Naive B cell (primary cell): ENCODE measurements around the gene METAP1. TPM values are rescaled to one million over a fixed set of nuclear protein-coding genes. Genes with fewer than 3 reads are reported as not detected.
"Not testable (repeated sequence)": the region's sequence is repeated elsewhere in the genome, so short reads cannot be mapped to it uniquely, and the experiment has no call there.

ENCODE experiments used
- ATAC-seq, 2 donors: fragments of 150-1000 bp; cut with Tn5 transposase; 2 replicates each; pipeline ENCODE4 v1.10.0; 2021; ENCODE audit warnings: low read depth in 2 of 2, mild to moderate bottlenecking in 2 of 2, moderate library complexity in 2 of 2
- DNase-seq: peaks from one replicate; pipeline ENCODE4 v3.0.0; 2022
- H3K27ac Mint-ChIP-seq, 6 donors: one replicate each; pipeline ENCODE4 v1.8.0; 2020 to 2022; ENCODE audit warnings: mild to moderate bottlenecking in 6 of 6, mixed read lengths in 6 of 6, moderate library complexity in 5 of 6, inconsistent platforms in 2 of 6
- H3K27me3 Mint-ChIP-seq, 3 donors: one replicate each; pipeline ENCODE4 v1.8.0; 2021 to 2022; ENCODE audit warnings: mixed read lengths in 3 of 3, mild to moderate bottlenecking in 1 of 3
- H3K36me3 Mint-ChIP-seq, 2 donors: one replicate each; pipeline ENCODE4 v1.8.0; 2020 to 2022; ENCODE audit warnings: mixed read lengths in 2 of 2, inconsistent platforms in 1 of 2, mild to moderate bottlenecking in 1 of 2
- H3K4me1 Mint-ChIP-seq, 3 donors: one replicate each; pipeline ENCODE4 v1.8.0; 2020 to 2022; ENCODE audit warnings: mixed read lengths in 3 of 3, inconsistent platforms in 1 of 3, mild to moderate bottlenecking in 1 of 3, moderate library complexity in 1 of 3
- H3K4me3 Mint-ChIP-seq, 8 donors: one replicate each; pipeline ENCODE4 v1.8.0; 2020 to 2022; ENCODE audit warnings: mild to moderate bottlenecking in 8 of 8, mixed read lengths in 8 of 8, moderate library complexity in 8 of 8, inconsistent platforms in 2 of 8
- H3K9me3 Mint-ChIP-seq, 7 donors: one replicate each; pipeline ENCODE4 v1.8.0; 2020 to 2022; ENCODE audit warnings: mixed read lengths in 7 of 7, mild to moderate bottlenecking in 5 of 7, inconsistent platforms in 2 of 7, moderate library complexity in 1 of 7
- polyA plus RNA-seq, 6 donors: library from polyadenylated mRNA; unstranded; fragments of 300-500 nt; fragmentation: Illumina TruSeq; gene quantifications; one replicate each; pipeline ENCODE4 v1.2.3, GENCODE V29; 2021; ENCODE audit warnings: low read depth in 6 of 6

The METAP1 gene
- polyA plus RNA-seq, 6 donors from 2014 or later = 12.8 to 30.3 (median 24.6) TPM

DNA sequence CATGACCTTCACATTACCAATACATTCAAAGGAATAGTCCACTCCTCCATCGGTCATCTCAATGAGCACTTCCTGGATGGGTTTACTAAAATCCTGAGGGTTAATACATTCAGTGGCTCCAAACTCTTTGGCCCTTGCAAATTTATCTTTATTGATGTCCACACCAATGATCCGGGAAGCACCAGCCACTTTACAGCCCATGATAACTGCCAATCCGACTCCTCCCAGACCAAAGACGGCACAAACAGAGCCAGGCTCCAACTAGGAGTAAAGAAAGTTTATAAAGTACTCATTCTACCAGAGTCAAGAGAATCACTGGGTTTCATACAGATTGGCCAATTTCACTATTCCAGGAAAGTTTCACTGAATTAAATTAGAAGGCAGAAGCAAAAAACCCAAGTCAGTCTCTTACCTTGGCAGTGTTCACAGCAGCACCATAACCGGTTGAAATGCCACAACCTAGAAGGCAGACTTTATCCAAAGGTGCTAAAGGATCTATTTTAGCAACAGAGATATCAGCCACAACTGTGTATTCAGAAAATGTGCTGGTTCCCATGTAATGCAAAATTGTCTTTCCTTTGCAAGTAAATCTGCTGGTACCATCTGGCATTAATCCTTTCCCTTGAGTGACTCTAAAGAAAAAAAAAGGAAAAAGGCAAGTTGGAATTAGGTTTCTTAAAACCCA is 80.9 kb downstream of the METAP1 start:
- no peak for DNase-seq
- peaks cover 7 to 41% of the 10 kb centered on the region in 2 donors for H3K36me3 Mint-ChIP-seq
- H3K4me1 Mint-ChIP-seq = peaks cover 1 to 6% (median 5%) of the 10 kb centered on the region in 3 donors
- no peaks in the 10 kb centered on the region for H3K9me3 Mint-ChIP-seq
- H3K27me3 Mint-ChIP-seq = no peaks in the 10 kb centered on the region
- H3K27ac Mint-ChIP-seq = peak overlapping the region in 1 of 6 donors; percentile 43
- no peak for ATAC-seq
- H3K4me3 Mint-ChIP-seq = no peak overlapping the region

- Mint-ChIP-seq H3K27me3 (no peaks in the 10 kb centered on the region), H3K4me1 (peaks cover 1 to 6% (median 5%) of the 10 kb centered on the region in 3 donors), H3K4me3 (no peak overlapping the region), H3K9me3 (no peaks in the 10 kb centered on the region), H3K27ac (no peak overlapping the region), H3K36me3 (peaks cover 7 to 40% of the 10 kb centered on the region in 2 donors)
- DNase-seq (no peak), ATAC-seq (no peak)
Measured at GRCh38 chr4:99077177-99077576, 81.7 kb downstream of the METAP1 start.

GRCh38 chr4:99078336-99078735 is 82.8 kb downstream of the METAP1 start:
- DNase-seq (no peak), ATAC-seq (no peak)
- Mint-ChIP-seq H3K27me3 (no peaks in the 10 kb centered on the region), H3K9me3 (no peaks in the 10 kb centered on the region), H3K27ac (peak overlapping the region in 3 of 6 donors; percentile 7 to 39 (median 37)), H3K4me3 (peak overlapping the region in 1 of 8 donors; percentile 52), H3K4me1 (peaks cover 1 to 6% (median 5%) of the 10 kb centered on the region in 3 donors), H3K36me3 (peaks cover 7 to 33% of the 10 kb centered on the region in 2 donors)

GRCh38 chr4:99078931-99079624 is 83.6 kb downstream of the METAP1 start:
- peaks cover 7 to 31% of the 10 kb centered on the region in 2 donors for H3K36me3 Mint-ChIP-seq
- no peak for ATAC-seq
- H3K4me3 Mint-ChIP-seq = no peak overlapping the region
- H3K27me3 Mint-ChIP-seq = no peaks in the 10 kb centered on the region
- H3K27ac Mint-ChIP-seq = peak overlapping the region in 2 of 6 donors; percentile 57 to 80
- DNase-seq = no peak
- no peaks in the 10 kb centered on the region for H3K9me3 Mint-ChIP-seq
- peaks cover 0 to 6% (median 5%) of the 10 kb centered on the region in 3 donors for H3K4me1 Mint-ChIP-seq

GRCh38 chr4:99079625-99080295 is 84.2 kb downstream of the METAP1 start:
- H3K27me3 Mint-ChIP-seq = no peaks in the 10 kb centered on the region
- peaks cover 7 to 35% of the 10 kb centered on the region in 2 donors for H3K36me3 Mint-ChIP-seq
- H3K27ac Mint-ChIP-seq = peak overlapping the region in 1 of 6 donors; percentile 34
- no peak overlapping the region for H3K4me3 Mint-ChIP-seq
- no peak for ATAC-seq
- peaks cover 0 to 9% (median 5%) of the 10 kb centered on the region in 3 donors for H3K4me1 Mint-ChIP-seq
- no peak for DNase-seq
- H3K9me3 Mint-ChIP-seq = no peaks in the 10 kb centered on the region

DNA sequence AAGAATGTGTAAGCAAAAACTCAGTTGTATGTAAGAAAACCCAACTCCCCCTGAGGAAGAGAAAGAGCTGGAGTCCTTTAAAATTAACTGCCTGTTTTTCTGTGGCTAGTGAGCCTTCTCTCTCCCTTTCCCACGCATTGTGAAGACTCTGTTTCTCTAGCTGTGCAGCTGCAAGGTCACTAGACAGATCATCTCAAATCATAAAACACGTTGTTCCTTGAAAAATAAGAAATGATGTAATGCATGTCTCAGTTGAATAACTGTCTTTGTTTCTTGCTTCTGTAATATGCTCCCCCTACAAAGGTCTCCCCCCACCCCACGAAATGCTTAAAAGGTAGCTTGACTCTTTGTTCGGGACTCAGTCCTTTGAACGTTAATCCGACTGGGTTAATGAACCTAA is 85.3 kb downstream of the METAP1 start:
- not testable (repeated sequence) for H3K27ac Mint-ChIP-seq, H3K9me3 Mint-ChIP-seq, H3K27me3 Mint-ChIP-seq, DNase-seq, ATAC-seq, H3K4me3 Mint-ChIP-seq
- Mint-ChIP-seq H3K4me1 (peaks cover 8 to 14% (median 11%) of the 10 kb centered on the region in 3 donors), H3K36me3 (peaks cover 7 to 35% of the 10 kb centered on the region in 2 donors)

DNA sequence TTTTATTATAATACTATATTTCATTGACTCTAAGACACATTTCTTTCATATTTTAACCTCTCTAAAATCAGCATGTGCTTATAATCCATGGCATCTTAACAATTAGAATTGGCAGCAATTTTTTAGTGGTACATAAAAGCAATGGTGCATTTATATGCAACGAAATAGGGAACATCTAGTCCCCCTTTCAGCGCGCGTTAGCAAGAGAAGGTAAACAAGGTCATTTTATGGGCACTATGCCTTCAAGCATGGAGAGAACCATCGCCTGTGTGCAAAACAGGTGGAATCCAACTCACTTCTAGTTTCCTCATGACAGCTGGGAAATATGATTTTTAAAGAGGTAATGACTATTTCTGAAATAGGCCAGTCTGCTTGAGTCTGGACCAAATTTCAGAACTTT is 86.7 kb downstream of the METAP1 start:
- no peak overlapping the region for H3K4me3 Mint-ChIP-seq
- DNase-seq = no peak
- no peaks in the 10 kb centered on the region for H3K27me3 Mint-ChIP-seq
- peaks cover 18 to 22% (median 18%) of the 10 kb centered on the region in 3 donors for H3K4me1 Mint-ChIP-seq
- no peaks in the 10 kb centered on the region for H3K9me3 Mint-ChIP-seq
- no peak overlapping the region for H3K27ac Mint-ChIP-seq
- H3K36me3 Mint-ChIP-seq = peaks cover 7 to 30% of the 10 kb centered on the region in 2 donors
- no peak for ATAC-seq

DNA sequence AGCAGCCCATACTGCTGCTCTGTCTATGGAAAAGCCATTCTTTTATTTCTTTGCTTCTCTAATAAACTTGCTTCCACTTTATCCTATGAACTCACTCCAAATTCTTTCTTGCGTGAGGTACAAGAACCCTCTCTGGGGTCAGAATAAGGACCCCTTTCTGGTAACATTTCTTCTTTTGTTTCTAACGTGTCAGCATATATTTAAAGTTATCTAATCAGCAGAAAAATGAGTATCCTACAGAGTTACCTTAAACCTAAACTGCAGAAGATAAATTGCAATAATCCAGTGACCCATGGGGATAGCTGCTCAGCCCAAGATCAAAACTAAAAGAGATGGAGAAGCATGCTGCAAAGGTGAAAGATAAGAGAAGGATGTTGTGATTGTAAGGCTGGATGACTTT is 89.1 kb downstream of the METAP1 start:
- no peaks in the 10 kb centered on the region for H3K27me3 Mint-ChIP-seq
- peak overlapping the region in 1 of 8 donors; percentile 31 for H3K4me3 Mint-ChIP-seq
- H3K27ac Mint-ChIP-seq = peak overlapping the region in 1 of 6 donors; percentile 76
- H3K4me1 Mint-ChIP-seq = peaks cover 29 to 39% (median 39%) of the 10 kb centered on the region in 3 donors
- peaks cover 14 to 21% of the 10 kb centered on the region in 2 donors for H3K36me3 Mint-ChIP-seq
- no peak for ATAC-seq
- no peak for DNase-seq
- H3K9me3 Mint-ChIP-seq = no peaks in the 10 kb centered on the region

DNA sequence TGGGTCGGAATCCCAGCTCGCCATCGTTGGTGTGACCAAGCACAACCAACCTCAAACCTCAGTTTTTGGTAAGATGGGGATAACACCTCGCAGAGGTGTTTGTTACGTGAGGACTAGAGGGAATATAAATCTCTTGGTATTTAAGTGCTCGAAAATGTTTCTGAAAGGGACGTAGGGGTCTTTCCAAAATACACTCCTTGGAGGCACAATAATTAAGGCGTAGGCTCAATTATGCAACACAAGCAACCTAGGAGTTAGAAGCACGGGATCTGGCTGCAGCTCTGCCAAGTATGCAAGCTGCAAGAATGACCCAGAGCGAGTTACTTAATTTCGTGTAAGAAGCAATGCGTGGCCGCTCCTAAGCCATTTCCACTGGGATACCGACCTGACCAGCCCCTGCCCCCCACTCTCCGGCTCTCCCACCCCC is 92.5 kb downstream of the METAP1 start:
- peaks cover 0 to 2% (median 0%) of the 10 kb centered on the region in 7 donors for H3K9me3 Mint-ChIP-seq
- H3K36me3 Mint-ChIP-seq = peaks cover 6 to 8% of the 10 kb centered on the region in 2 donors
- DNase-seq (no peak), ATAC-seq (peak; percentile 6 to 9)
- H3K27me3 Mint-ChIP-seq = no peaks in the 10 kb centered on the region
- H3K4me1 Mint-ChIP-seq = peaks cover 38 to 46% (median 45%) of the 10 kb centered on the region in 3 donors
- H3K27ac Mint-ChIP-seq = peak overlapping the region; percentile 84 to 99 (median 97)
- H3K4me3 Mint-ChIP-seq = peak overlapping the region; percentile 92 to 99 (median 98)

DNA sequence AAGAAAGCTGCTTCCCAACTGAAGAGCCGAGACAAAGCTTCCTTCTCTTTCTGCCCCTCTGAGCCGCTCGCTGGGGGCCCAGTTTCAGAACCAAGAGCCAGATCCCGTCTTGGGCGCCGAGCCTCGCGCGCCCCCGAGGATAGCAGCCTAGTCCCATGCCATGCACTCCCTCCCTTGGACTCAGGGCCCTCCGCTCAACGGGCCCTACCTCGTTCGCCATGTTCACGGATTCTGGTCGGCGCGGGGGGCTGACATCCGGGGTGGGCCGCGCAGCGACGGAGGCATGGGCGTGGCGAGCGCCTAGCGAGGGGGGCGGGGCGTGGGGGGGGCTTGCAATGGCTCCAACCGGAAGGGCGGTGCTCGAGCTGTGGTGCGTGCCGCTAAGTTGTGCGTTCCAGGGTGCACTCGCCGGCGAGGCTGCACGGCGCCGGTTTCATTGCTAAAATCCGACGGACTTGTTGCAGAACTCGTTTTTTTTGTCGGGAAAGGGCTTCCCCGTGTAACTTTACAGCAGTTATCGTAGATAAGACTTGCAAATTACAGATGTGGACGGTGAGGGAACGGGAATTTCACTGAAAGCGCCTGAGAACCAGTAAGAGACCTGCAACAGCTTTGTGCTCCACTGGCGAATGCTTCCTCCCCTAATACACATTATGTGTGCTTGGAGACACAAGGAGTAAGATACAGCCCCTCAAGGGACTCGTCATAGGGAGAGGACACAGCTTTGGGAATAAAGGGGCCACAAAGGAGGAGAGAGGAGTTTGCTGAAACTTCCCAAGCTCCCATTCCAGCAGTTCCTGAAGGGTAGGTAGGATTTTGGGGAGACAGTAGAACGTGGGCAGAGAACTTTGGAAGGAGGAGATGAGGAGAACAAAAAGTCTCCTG is 93.2 kb downstream of the METAP1 start, which contains the start of gene ADH5:
Gene ADH5 (minus strand): TSS at position 308 of the 885 bp plus-strand sequence. CDS start 88 bp downstream, at position 220.
- Mint-ChIP-seq H3K9me3 (peaks cover 0 to 2% (median 0%) of the 10 kb centered on the region in 7 donors), H3K27ac (peak within 1 kb of the TSS; percentile 90 to 99 (median 97)), H3K27me3 (no peaks in the 10 kb centered on the region), H3K4me3 (peak within 1 kb of the TSS; percentile 92 to 99 (median 98)), H3K36me3 (peaks cover 6% of the 10 kb centered on the region in 2 donors), H3K4me1 (peaks cover 38 to 46% (median 45%) of the 10 kb centered on the region in 3 donors)
- DNase-seq (peak; percentile 81), ATAC-seq (peak; percentile 94)

DNA sequence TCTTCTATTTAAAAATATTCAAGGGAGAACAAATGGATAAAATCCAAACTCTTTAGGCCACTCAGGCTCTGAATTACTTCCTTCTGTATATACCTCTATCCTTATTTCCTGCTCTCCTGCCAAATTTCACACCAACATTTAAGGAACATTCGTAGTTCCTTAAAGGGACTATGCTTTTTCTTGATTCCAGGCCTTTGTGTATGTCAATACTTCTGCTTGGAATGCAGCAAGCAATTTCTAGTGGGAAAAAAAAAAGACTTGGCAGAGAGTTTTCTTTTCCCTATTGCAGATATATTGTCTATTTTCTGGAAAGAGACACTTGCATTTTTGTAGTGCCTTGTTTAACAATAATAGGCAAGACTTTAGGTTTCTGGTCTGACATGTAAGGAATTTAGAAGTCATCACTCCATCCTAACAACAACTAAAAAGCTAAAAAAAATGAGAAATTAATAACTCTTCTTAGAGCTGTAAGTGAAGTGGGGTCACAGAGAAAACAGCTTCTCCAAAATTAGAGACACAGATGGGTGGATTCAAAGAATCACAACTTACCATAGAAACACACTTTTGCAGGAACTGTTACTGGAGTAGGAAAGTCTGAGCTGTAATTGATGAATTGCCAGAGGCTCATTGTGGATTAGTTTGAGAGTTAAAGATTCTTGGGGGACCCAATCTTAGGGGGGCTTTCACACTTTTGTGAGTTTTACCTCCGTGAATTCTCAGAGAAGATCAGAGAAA is 95.1 kb downstream of the METAP1 start:
- ATAC-seq (no peak), DNase-seq (no peak)
- no peaks in the 10 kb centered on the region for H3K27me3 Mint-ChIP-seq
- H3K4me1 Mint-ChIP-seq = peaks cover 31 to 42% (median 38%) of the 10 kb centered on the region in 3 donors
- peak overlapping the region in 7 of 8 donors; percentile 5 to 97 (median 57) for H3K4me3 Mint-ChIP-seq
- peaks cover 0 to 2% (median 0%) of the 10 kb centered on the region in 7 donors for H3K9me3 Mint-ChIP-seq
- peak overlapping the region in 2 of 6 donors; percentile 77 to 90 for H3K27ac Mint-ChIP-seq
- peaks cover 0 to 6% of the 10 kb centered on the region in 2 donors for H3K36me3 Mint-ChIP-seq

- Mint-ChIP-seq H3K36me3 (peaks cover 0 to 6% of the 10 kb centered on the region in 2 donors), H3K4me3 (peak overlapping the region in 1 of 8 donors; percentile 97), H3K9me3 (peaks cover 0 to 2% (median 0%) of the 10 kb centered on the region in 7 donors), H3K27me3 (no peaks in the 10 kb centered on the region), H3K4me1 (peaks cover 30 to 38% (median 36%) of the 10 kb centered on the region in 3 donors), H3K27ac (no peak overlapping the region)
- DNase-seq (no peak), ATAC-seq (no peak)
Measured at GRCh38 chr4:99091216-99091575, 95.7 kb downstream of the METAP1 start.
